ENCODE measurements around the gene CEP70.

CEP70 gene, protein sequence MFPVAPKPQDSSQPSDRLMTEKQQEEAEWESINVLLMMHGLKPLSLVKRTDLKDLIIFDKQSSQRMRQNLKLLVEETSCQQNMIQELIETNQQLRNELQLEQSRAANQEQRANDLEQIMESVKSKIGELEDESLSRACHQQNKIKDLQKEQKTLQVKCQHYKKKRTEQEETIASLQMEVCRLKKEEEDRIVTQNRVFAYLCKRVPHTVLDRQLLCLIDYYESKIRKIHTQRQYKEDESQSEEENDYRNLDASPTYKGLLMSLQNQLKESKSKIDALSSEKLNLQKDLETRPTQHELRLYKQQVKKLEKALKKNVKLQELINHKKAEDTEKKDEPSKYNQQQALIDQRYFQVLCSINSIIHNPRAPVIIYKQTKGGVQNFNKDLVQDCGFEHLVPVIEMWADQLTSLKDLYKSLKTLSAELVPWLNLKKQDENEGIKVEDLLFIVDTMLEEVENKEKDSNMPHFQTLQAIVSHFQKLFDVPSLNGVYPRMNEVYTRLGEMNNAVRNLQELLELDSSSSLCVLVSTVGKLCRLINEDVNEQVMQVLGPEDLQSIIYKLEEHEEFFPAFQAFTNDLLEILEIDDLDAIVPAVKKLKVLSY

DNA sequence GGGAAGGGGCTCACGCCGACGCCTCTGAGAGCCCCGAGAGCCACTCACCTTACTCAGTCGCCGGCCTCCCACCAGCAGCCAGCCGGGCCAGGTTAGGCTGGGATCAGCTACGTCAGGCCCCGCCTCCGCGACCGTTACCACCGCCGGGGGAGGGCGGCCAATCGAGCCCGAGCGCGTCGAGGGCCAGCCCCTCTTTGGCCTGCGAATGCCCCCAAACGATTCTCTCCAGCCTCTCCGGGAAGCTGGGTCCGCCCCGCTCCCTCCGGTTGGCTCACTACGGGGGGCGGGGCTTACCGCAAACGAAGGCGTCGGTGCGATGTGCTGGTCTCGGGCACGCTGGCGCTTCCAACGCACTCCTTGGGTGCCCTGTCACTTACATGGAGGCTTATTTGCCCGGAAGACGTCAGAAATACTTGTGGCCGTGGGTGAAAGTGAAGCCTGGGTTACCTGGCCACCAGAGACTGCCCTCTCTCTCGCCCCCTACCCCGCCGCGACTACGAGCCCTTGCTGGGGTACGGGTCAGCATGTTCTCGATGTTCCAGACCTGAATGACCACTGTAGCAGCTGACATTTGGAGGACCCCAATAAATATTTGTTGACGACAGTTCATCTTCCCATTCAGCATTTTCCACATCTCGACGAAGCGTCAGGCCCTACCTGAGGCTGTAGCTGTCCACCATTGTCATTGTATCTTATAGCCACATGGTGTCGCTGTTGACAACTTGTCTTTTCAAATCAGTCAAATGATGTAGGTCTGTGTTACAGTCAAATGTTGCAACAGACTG is at the start of gene CEP70:
TSS of gene CEP70 (minus strand) at position 111 of the 785 bp plus-strand sequence. CDS start 21,333 bp downstream, outside the sequence.
- H3K4me1 ChIP-seq (ENCODE audit: insufficient read depth, low read length): no peaks in the 10 kb centered on the region; the same call in 1 of the 2 replicates
- peak within 1 kb of the TSS; percentile 91 for H3K4me3 ChIP-seq (ENCODE audit: low read length)
- H3K36me3 ChIP-seq (ENCODE audit: insufficient read depth, low read depth, low read length): peaks cover 11% of the 10 kb centered on the region; the same call in 1 of the 2 replicates
- no peaks in the 10 kb centered on the region for H3K27me3 ChIP-seq (ENCODE audit: insufficient read depth, low read length)
- no peaks in the 10 kb centered on the region for H3K9me3 ChIP-seq (ENCODE audit: insufficient read depth, low read depth, low read length)
- H3K27ac ChIP-seq (ENCODE audit: low read length): peak within 1 kb of the TSS; percentile 67
- H3K9ac ChIP-seq (ENCODE audit: low read depth, low read length): peak within 1 kb of the TSS; percentile 95

DNA sequence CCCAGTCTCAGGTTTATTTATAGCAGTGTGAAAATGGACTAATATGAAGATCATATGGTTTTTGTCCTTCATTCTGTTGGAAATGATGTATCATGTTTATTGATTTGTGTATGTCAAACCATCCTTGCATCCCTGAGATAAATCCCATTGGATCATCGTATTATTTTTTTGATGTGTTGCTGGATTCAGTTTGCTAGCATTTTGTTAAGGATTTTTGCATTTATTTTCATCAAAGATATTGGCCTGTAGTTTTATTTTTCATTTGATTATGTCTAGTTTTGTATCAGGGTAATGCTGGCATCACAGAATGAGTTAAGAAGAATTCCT is 48.8 kb upstream of the CEP70 start:
- Histone ChIP-seq H3K9ac (ENCODE audit: low read depth, low read length) (no peak overlapping the region), H3K36me3 (ENCODE audit: insufficient read depth, low read depth, low read length) (no peaks in the 10 kb centered on the region), H3K27ac (ENCODE audit: low read length) (no peak overlapping the region), H3K9me3 (ENCODE audit: insufficient read depth, low read depth, low read length) (peaks cover 53% of the 10 kb centered on the region), H3K4me3 (ENCODE audit: low read length) (no peak overlapping the region), H3K27me3 (ENCODE audit: insufficient read depth, low read length) (no peaks in the 10 kb centered on the region), H3K4me1 (ENCODE audit: insufficient read depth, low read length) (no peaks in the 10 kb centered on the region)

DNA sequence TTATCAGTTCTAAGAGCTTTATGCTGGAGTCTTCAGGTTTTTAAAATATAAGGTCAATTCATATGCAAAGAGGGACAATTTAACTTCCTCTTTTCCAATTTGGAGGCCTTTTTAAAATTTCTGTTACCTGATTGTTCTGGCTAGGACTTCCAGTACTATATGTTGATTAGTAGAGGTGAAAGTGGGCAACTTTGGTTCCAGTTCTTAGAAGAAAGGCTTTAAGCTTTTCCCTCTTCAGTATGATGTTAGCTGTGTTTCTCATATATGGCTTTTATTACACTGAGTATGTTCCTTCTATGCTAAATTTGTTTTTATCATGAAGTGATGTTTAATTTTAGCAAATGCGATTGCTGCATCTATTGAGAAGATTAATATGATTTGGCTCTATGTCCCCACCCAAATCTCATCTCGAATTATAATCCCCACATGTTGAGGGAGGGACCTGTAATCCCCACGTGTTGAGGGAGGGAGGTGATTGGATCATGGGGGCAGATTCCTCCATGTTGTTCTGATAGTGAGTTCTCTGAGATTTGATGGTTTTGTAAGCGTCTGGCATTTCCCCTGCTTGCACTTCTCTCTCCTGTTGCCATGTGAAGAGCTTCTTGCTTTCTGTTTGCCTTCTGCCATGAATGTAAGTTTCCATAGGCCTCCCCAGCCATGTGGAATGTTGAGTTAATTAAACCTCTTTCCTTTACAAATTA is 48.3 kb upstream of the CEP70 start:
- H3K4me3 ChIP-seq (ENCODE audit: low read length): no peak overlapping the region
- H3K9me3 ChIP-seq (ENCODE audit: insufficient read depth, low read depth, low read length): peaks cover 53% of the 10 kb centered on the region
- H3K4me1 ChIP-seq (ENCODE audit: insufficient read depth, low read length): no peaks in the 10 kb centered on the region
- no peaks in the 10 kb centered on the region for H3K27me3 ChIP-seq (ENCODE audit: insufficient read depth, low read length)
- H3K27ac ChIP-seq (ENCODE audit: low read length): no peak overlapping the region
- no peak overlapping the region for H3K9ac ChIP-seq (ENCODE audit: low read depth, low read length)
- H3K36me3 ChIP-seq (ENCODE audit: insufficient read depth, low read depth, low read length): no peaks in the 10 kb centered on the region

DNA sequence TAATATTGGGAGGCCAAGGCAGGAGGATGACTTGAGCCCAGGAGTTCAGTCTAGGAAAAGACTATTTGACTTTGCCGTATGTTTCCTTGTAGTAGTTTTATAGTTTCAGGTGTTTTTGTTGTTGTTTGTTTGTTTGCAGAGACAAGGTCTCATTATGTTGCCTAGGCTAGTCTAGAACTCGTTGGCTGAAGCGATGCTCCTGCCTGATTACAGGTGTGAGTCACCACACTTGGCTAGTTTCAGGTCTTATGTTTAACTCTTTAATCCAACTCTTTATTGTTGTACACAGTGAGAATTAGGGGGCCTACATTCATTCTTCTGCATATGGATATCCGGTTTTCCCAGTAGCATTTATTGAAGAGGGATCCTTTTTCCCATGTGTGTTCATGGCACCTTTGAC is 46.5 kb upstream of the CEP70 start:
- H3K9me3 ChIP-seq (ENCODE audit: insufficient read depth, low read depth, low read length): peaks cover 40% of the 10 kb centered on the region
- H3K27ac ChIP-seq (ENCODE audit: low read length): no peak overlapping the region
- H3K27me3 ChIP-seq (ENCODE audit: insufficient read depth, low read length): no peaks in the 10 kb centered on the region
- no peaks in the 10 kb centered on the region for H3K36me3 ChIP-seq (ENCODE audit: insufficient read depth, low read depth, low read length)
- no peak overlapping the region for H3K4me3 ChIP-seq (ENCODE audit: low read length)
- H3K4me1 ChIP-seq (ENCODE audit: insufficient read depth, low read length): no peaks in the 10 kb centered on the region
- H3K9ac ChIP-seq (ENCODE audit: low read depth, low read length): no peak overlapping the region

DNA sequence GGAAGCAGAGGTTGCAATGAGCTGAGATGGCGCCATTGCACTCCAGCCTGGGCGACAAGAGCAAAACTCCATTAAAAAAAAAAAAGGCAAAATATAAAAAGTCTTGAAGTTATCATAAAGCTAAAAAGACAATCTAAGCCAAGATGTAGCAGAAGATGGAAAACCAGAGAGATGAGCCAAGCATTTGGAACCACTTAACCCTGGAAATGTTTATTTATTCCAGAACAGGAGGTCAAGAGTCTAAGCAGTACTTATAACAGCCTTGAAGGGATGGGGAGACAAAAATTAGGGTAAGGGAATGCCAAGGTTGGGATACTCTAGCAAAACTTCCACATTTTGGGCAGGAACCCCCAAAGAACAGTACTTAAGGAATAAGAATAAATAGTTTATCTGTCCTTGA is 44.6 kb upstream of the CEP70 start:
- no peaks in the 10 kb centered on the region for H3K36me3 ChIP-seq (ENCODE audit: insufficient read depth, low read depth, low read length)
- no peak overlapping the region for H3K27ac ChIP-seq (ENCODE audit: low read length)
- peaks cover 22% of the 10 kb centered on the region for H3K9me3 ChIP-seq (ENCODE audit: insufficient read depth, low read depth, low read length)
- no peak overlapping the region for H3K4me3 ChIP-seq (ENCODE audit: low read length)
- no peaks in the 10 kb centered on the region for H3K27me3 ChIP-seq (ENCODE audit: insufficient read depth, low read length)
- no peaks in the 10 kb centered on the region for H3K4me1 ChIP-seq (ENCODE audit: insufficient read depth, low read length)
- no peak overlapping the region for H3K9ac ChIP-seq (ENCODE audit: low read depth, low read length)

DNA sequence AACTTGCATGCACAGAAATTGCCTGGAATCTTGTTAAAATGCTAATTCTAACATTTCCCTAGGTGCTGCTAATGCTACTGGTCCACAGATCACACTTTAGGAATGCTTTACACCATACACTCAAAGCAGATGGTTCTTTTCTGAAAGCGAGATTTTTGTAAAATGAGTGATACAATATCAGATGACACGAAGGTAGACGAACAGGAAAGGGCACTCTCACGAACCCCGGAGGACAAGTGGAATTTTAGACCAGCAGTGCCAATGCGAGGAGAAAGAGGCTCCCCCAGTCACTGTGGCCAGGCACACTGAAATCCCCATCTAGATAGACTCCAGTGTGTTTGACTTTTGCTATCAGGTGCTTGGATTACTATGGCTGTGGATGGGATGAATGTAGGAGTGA is 35.5 kb upstream of the CEP70 start:
- Histone ChIP-seq H3K4me3 (ENCODE audit: low read length) (no peak overlapping the region), H3K27ac (ENCODE audit: low read length) (no peak overlapping the region), H3K9ac (ENCODE audit: low read depth, low read length) (no peak overlapping the region), H3K27me3 (ENCODE audit: insufficient read depth, low read length) (no peaks in the 10 kb centered on the region), H3K36me3 (ENCODE audit: insufficient read depth, low read depth, low read length) (no peaks in the 10 kb centered on the region), H3K4me1 (ENCODE audit: insufficient read depth, low read length) (no peaks in the 10 kb centered on the region), H3K9me3 (ENCODE audit: insufficient read depth, low read depth, low read length) (no peaks in the 10 kb centered on the region)

DNA sequence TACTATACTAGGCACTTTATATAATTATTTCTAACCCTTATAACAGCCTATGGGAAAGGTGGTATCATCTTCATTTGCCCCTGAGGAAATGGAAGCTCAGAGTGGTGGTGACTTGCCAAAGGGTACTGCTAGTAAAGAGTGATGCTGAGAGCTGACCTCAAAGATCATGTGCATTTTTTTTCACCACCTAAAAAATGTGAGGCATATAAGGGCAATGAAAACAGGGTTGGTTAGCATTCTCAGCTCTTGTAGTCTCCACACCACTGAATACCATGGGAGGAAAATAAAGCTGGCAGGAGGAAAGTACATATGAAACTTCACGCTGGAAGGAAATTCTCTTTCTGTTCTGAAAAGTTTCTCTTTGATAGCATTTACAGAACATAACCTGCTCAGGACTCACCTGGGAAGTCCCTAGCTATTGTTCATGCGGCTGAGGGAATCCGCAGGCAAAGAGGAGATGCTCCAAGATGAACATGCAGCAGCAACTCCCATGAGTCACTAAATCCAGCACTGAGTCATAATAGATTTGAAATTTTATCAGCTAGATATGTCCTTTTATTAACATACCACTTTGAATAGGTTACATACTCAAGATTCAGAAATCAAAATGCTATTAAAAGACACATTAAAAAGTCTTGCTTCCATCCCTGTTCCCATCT is 31.8 kb upstream of the CEP70 start:
- no peak overlapping the region for H3K9ac ChIP-seq (ENCODE audit: low read depth, low read length)
- no peak overlapping the region for H3K27ac ChIP-seq (ENCODE audit: low read length)

DNA sequence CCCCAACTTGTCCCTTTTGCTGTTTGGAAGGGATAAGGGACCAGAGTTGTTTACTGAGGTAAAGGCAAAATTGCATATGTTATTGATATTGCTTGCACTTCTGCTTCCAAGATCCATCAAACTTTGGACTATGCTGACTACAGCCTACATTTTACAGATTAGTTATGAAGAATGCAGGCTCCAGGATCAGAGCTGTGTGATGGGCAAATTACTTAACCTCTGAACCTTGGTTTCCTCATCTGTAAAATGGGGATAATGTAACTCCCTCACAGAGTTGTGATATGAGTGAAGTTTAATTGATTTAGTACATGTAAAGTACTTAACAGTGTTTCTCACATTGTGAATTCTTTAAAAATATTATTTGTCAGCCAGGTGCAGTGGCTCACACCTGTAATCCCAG is 30.5 kb upstream of the CEP70 start:
- Histone ChIP-seq H3K27me3 (ENCODE audit: insufficient read depth, low read length) (no peaks in the 10 kb centered on the region), H3K36me3 (ENCODE audit: insufficient read depth, low read depth, low read length) (no peaks in the 10 kb centered on the region), H3K9ac (ENCODE audit: low read depth, low read length) (no peak overlapping the region), H3K4me1 (ENCODE audit: insufficient read depth, low read length) (no peaks in the 10 kb centered on the region), H3K9me3 (ENCODE audit: insufficient read depth, low read depth, low read length) (no peaks in the 10 kb centered on the region), H3K27ac (ENCODE audit: low read length) (no peak overlapping the region), H3K4me3 (ENCODE audit: low read length) (no peak overlapping the region)

More for the DNA sequence above, 31.8 kb upstream of the CEP70 start:
- Histone ChIP-seq H3K27me3 (ENCODE audit: insufficient read depth, low read length) (no peaks in the 10 kb centered on the region), H3K4me3 (ENCODE audit: low read length) (no peak overlapping the region), H3K4me1 (ENCODE audit: insufficient read depth, low read length) (no peaks in the 10 kb centered on the region), H3K9me3 (ENCODE audit: insufficient read depth, low read depth, low read length) (no peaks in the 10 kb centered on the region), H3K36me3 (ENCODE audit: insufficient read depth, low read depth, low read length) (no peaks in the 10 kb centered on the region)

DNA sequence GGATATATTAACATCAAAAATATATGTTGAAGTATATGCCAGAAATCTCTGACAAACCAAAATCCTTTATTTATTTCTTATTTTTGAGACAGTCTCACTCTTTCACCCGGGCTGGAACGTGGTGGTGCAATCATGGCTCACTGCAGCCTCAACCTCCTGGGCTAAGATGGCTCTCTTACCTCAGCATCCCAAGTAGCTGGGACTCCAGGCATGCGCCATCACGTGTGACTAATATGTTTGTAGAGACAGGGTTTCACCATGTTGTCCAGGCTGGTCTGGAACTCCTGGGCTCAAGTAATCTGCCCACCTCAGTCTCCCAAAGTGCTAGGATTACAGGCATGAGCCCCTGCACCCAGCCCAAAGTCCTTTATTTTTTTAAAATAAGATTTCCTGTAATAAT is 26.4 kb upstream of the CEP70 start:
- H3K27me3 ChIP-seq (ENCODE audit: insufficient read depth, low read length): no peaks in the 10 kb centered on the region
- H3K4me3 ChIP-seq (ENCODE audit: low read length): no peak overlapping the region
- no peak overlapping the region for H3K27ac ChIP-seq (ENCODE audit: low read length)
- no peaks in the 10 kb centered on the region for H3K36me3 ChIP-seq (ENCODE audit: insufficient read depth, low read depth, low read length)
- H3K9ac ChIP-seq (ENCODE audit: low read depth, low read length): no peak overlapping the region
- no peaks in the 10 kb centered on the region for H3K9me3 ChIP-seq (ENCODE audit: insufficient read depth, low read depth, low read length)
- H3K4me1 ChIP-seq (ENCODE audit: insufficient read depth, low read length): no peaks in the 10 kb centered on the region

DNA sequence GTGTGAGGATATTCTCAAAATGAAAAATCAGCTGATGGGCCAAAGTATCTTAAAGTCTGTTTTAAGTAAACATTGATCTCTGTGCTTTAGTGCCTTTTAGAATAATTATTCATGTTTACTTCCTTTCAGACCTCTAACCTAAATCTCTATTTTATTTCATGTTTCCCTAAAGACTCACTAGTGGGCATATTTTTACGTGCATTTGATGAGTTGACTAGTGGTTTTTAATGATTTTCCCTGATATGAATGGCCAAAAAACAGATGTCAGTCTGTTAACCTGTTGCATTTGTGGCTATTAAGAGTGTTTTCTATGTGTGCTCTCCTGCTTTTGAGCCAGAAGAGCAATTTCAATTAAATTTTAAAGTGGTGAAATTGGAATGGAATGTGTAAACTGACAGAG is 21.4 kb upstream of the CEP70 start:
- Histone ChIP-seq H3K4me3 (ENCODE audit: low read length) (no peak overlapping the region), H3K9ac (ENCODE audit: low read depth, low read length) (no peak overlapping the region), H3K9me3 (ENCODE audit: insufficient read depth, low read depth, low read length) (no peaks in the 10 kb centered on the region), H3K4me1 (ENCODE audit: insufficient read depth, low read length) (no peaks in the 10 kb centered on the region), H3K27me3 (ENCODE audit: insufficient read depth, low read length) (no peaks in the 10 kb centered on the region), H3K27ac (ENCODE audit: low read length) (no peak overlapping the region), H3K36me3 (ENCODE audit: insufficient read depth, low read depth, low read length) (no peaks in the 10 kb centered on the region)

DNA sequence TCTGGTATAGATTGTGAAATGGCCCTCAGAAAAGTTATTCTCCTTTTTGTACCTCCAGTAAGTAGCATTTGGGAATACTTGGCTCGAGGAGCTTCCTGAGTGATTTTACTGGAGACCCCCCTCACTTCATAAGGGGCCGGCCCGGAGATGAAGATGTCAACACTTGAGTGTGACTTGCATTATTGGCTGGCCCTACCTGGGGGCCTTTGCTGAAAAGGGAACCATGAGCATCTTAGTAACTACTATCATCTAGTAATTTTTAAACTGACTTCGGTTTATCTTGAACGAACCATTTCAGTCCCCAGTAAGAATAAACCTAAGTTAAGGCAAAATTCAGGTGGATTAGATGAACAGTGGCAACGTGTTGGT is 15.8 kb upstream of the CEP70 start:
- Histone ChIP-seq H3K4me3 (ENCODE audit: low read length) (peak overlapping the region; percentile 89), H3K27ac (ENCODE audit: low read length) (no peak overlapping the region), H3K4me1 (ENCODE audit: insufficient read depth, low read length) (no peaks in the 10 kb centered on the region), H3K9me3 (ENCODE audit: insufficient read depth, low read depth, low read length) (no peaks in the 10 kb centered on the region), H3K9ac (ENCODE audit: low read depth, low read length) (peak overlapping the region; percentile 87; the same call in 1 of the 2 replicates), H3K27me3 (ENCODE audit: insufficient read depth, low read length) (peaks cover 27% of the 10 kb centered on the region; the same call in 1 of the 2 replicates), H3K36me3 (ENCODE audit: insufficient read depth, low read depth, low read length) (no peaks in the 10 kb centered on the region)
